GM21786 (cell line): ENCODE measurements around the gene ICAM4.
"Not testable (repeated sequence)": the region's sequence is repeated elsewhere in the genome, so short reads cannot be mapped to it uniquely, and the experiment has no call there.

ENCODE experiments used
- ATAC-seq: cut with Tn5 transposase; IDR thresholded peaks from one replicate; pipeline ENCODE4 v1.9.1; 2021; ENCODE audit not compliant: unreplicated experiment

The ICAM4 gene

DNA sequence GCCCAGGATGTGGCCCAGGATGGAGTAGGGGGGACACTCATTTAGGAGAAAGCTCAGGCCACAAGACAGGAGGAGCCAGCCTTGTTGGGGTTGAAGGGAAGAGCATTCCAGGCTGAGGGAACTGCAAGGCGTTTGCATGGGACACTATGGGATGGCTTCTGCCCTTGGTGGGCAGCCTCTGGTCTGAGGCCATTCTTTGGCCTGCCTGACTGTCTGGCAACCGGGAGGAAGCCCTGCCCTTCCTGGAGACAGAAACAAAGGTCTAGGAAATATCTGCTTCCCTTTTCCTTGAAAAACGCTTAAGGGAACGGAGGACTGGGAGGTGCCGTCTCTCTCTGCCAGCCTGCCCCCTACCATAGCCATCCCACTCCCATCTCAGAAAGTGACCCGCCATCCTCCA, 18.7 kb upstream of the ICAM4 start:
- no peak for ATAC-seq

- ATAC-seq = no peak
These were observed 17.2 kb upstream of the ICAM4 start for GRCh38 chr19:10269333-10270179.

GRCh38 chr19:10270180-10270615, 16.6 kb upstream of the ICAM4 start:
- ATAC-seq = no peak

DNA sequence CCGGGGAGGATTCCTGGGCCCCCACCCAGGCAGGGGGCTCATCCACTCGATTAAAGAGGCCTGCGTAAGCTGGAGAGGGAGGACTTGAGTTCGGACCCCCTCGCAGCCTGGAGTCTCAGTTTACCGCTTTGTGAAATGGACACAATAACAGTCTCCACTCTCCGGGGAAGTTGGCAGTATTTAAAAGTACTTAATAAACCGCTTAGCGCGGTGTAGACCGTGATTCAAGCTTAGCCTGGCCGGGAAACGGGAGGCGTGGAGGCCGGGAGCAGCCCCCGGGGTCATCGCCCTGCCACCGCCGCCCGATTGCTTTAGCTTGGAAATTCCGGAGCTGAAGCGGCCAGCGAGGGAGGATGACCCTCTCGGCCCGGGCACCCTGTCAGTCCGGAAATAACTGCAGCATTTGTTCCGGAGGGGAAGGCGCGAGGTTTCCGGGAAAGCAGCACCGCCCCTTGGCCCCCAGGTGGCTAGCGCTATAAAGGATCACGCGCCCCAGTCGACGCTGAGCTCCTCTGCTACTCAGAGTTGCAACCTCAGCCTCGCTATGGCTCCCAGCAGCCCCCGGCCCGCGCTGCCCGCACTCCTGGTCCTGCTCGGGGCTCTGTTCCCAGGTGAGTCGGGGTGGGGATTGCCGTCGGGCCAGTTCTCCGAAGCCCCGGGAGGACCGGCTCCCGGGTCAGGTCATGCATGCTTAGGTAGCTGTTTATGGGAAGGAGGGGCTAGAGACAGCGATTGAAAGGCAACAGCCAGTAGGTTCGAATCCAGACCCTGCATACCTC, 15.9 kb upstream of the ICAM4 start, which contains the start of gene ICAM1:
Gene ICAM1, plus strand, starts transcription at position 505 of the 779 bp plus-strand sequence. Its CDS starts 40 bp downstream, at position 545.
- ATAC-seq = no peak

DNA sequence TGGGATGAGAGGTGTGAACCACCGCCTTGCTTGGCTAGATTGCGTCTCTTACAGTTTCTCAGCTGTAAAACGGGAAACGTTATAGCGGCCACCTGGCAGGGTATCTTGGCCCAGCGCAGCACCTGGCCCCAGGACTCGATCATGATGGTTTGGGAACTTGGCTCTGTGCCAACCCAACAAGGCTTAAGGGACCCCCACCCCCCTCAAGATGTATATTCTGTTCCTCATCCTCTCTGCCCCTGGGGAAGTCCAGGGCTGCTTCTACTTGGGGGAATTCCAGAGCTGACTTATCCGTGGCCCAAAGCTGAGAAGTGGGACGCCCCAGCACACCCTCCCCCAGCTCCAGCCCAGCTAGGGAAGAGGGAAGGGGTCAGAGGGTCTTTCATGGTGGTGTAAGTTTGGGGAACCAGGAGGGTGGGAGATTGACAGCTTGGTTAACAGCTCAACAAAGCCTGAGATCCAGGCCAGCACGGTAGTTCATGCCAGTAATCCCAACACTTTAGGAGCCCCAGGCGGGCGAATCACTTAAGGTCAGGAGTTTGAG, 15.1 kb upstream of the ICAM4 start:
- no peak for ATAC-seq

DNA sequence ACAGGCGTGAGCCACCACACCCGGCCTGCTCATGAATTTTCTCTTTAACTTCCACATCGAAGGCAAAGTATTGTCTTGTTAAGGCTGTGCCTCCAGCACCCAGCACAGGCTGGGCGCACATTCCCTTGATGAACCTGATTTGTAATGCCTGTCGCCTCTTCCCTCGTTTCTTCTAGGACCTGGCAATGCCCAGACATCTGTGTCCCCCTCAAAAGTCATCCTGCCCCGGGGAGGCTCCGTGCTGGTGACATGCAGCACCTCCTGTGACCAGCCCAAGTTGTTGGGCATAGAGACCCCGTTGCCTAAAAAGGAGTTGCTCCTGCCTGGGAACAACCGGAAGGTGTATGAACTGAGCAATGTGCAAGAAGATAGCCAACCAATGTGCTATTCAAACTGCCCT, 12.2 kb upstream of the ICAM4 start:
- no peak for ATAC-seq

DNA sequence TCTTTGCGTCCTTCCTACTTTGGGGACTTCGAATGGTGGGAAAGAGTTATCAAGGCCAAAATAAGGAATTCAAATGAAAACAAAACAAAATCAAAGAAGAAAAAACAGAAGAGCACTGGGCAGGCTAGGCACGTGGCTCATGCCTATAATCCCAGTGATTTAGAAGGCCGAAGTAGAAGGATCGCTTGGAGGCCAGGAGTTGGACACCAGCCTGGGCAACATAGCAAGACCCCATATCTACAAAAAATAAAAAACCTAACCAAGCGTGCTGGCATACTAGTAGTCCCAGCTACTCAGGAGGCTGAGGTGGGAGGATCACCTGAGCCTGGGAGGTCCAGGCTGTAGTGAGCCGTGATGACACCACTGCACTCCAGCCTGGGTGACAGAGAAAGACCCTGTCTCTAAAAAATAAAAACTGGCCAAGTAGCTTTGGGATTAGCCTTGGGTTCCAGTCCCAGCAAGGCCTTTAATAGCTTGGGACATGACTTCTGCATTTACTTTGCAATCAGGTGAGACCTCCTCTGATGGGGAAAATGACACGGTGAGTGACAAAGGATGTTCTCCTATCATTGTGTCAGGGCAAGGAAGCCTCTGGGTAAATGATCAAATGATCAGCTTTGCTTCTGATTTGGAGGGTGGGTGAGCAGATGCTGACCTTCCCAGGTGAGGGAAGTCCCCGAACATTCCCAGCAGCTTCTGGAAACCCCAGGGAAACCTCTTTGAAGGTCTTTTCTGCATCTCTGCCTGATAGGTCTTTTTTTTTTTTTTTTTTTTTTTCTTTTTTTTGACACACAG, 8.8 kb upstream of the ICAM4 start:
- no peak for ATAC-seq

DNA sequence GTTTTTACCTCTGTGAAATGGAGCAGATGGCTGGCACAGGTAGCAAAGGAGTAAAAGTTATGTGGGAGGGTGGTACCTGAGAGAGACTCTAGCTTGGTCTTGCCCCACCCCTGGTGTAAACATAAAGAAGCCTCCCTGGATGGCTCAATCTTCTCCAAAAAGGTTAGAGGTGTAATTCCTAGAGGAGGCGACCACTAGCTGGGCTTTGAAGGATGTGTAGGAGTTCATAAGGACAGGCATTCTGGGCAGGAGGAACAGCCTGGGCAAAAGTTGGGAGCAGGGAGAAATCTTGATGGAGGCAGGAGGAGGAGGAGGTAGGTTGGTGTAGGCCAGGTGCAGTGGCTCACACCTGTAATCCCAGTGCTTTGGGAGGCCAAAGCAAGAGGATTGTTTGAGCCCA, 7.8 kb upstream of the ICAM4 start:
- ATAC-seq = no peak

GRCh38 chr19:10279737-10280442, 6.9 kb upstream of the ICAM4 start:
- no peak for ATAC-seq

DNA sequence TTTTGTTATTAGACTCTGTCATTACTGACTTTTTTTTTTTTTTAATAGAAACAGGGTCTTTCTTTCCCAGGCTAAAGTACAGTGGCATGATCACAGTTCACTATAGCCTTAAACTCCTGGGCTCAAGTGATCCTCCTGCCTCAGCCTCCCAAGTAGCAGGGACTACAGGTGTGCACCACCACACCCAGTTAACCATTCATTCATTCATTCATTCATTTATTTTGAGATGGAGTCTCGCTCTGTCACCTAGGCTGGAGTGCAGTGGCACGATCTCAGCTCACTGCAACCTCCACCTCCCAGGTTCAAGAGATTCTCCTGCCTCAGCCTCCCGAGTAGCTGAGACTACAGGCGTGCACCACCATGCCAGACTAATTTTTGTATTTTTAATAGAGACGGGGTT, 4.7 kb upstream of the ICAM4 start:
- ATAC-seq = not testable (repeated sequence)

GRCh38 chr19:10283301-10284064, 3.3 kb upstream of the ICAM4 start:
- no peak for ATAC-seq

GRCh38 chr19:10284065-10284959, 2.4 kb upstream of the ICAM4 start:
- ATAC-seq = no peak

- ATAC-seq = no peak
These were observed 1.8 kb upstream of the ICAM4 start for GRCh38 chr19:10284960-10285278.

- no peak for ATAC-seq
These were observed 1.4 kb upstream of the ICAM4 start for GRCh38 chr19:10285393-10285792.

DNA sequence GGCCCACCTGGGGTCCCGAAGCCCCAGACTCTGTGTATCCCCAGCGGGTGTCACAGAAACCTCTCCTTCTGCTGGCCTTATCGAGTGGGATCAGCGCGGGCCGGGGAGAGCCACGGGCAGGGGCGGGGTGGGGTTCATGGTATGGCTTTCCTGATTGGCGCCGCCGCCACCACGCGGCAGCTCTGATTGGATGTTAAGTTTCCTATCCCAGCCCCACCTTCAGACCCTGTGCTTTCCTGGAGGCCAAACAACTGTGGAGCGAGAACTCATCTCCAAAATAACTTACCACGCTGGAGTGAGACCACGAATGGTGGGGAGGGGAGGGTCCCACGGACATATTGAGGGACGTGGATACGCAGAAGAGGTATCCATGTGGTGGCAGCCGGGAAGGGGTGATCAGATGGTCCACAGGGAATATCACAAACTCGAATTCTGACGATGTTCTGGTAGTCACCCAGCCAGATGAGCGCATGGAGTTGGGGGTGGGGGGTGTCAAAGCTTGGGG, 2.0 kb downstream of the ICAM4 start:
- no peak for ATAC-seq

DNA sequence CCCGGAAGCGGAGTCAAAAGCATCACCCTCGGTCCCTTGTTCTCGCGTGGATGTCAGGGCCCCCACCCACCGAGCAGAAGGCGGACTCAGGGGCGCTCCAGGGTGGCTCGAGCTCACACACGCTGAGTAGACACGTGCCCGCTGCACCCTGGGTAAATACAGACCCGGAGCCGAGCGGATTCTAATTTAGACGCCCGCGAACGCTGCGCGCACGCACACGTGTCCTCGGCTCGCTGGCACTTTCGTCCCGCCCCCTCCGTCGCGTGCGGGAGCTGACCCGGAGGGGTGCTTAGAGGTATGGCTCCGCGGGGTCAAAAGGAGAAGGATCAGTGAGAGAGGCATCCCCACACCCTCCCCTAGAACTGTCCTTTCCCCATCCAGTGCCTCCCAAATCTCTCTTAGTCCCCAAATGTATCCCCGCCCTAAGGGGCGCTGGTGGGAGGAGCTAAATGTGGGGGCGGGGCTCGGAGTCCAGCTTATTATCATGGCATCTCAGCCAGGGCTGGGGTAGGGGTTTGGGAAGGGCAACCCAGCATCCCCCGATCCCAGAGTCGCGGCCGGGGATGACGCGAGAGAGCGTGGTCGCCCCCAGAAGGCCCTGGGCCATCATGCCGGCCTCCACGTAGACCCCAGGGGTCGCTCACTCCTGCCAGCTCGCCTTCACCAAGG, 2.5 kb downstream of the ICAM4 start:
- ATAC-seq = no peak

- no peak for ATAC-seq
These were observed 3.1 kb downstream of the ICAM4 start, which contains the start of gene ICAM5 for GRCh38 chr19:10289836-10290356. Gene ICAM5, plus strand, starts transcription at chr19:10289952. Its CDS starts 92 bp downstream, at chr19:10290044.
